Skeletal muscle satellite cell (primary cell): ENCODE measurements around the gene ZNF503.

Source experiments
- H3K27me3 ChIP-seq: 2 replicates; pipeline ENCODE4 v1.7.0; 2013; ENCODE audit warnings: low read length; ENCODE audit not compliant: control insufficient read depth, insufficient read depth
- H3K36me3 ChIP-seq: 2 replicates; pipeline ENCODE4 v1.7.0; 2013; ENCODE audit warnings: mild to moderate bottlenecking, control low read depth, low read length; ENCODE audit not compliant: insufficient read depth
- H3K4me1 ChIP-seq: 2 replicates; pipeline ENCODE4 v1.7.0; 2013; ENCODE audit warnings: low read length; ENCODE audit not compliant: control insufficient read depth, insufficient read depth
- H3K4me2 ChIP-seq: 2 replicates; pipeline ENCODE4 v1.7.0; 2013; ENCODE audit warnings: mild to moderate bottlenecking, low read length
- H3K4me3 ChIP-seq: 2 replicates; pipeline ENCODE4 v1.7.0; 2013; ENCODE audit warnings: low read length
- H3K9ac ChIP-seq: 2 replicates; pipeline ENCODE4 v1.7.0; 2013; ENCODE audit warnings: mild to moderate bottlenecking, low read depth, low read length, moderate library complexity
- H3K9me3 ChIP-seq: replicated peaks from 2 replicates; pipeline ENCODE4 v1.7.0; 2013; ENCODE audit warnings: mild to moderate bottlenecking, control low read depth, low read length

ZNF503 gene

DNA sequence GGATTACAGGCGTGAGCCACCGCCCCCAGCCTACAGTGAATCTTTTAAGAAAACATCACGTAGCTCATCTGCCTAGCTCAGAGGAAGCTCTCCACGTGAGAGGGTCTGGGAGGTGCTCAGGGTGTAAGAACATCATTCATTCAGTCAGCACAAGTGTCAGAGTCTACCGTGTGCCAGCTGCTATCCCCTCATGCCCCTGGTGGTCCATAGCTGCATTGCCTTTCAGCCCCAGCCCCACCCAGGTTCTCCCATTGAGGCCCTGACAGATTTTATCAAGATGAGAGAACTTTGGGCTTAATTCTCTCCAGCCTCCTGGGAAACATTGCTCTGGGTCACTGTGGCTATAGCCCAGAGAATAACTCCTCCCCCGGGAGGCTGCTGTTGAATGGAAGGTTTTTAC lies 45.1 kb downstream of the ZNF503 start:
- no peaks in the 10 kb centered on the region for H3K36me3 ChIP-seq
- no peaks in the 10 kb centered on the region for H3K27me3 ChIP-seq
- no peaks in the 10 kb centered on the region for H3K9me3 ChIP-seq
- H3K4me2 ChIP-seq, result no peak overlapping the region
- H3K4me3 ChIP-seq, result no peak overlapping the region
- H3K9ac ChIP-seq, result no peak overlapping the region
- H3K4me1 ChIP-seq, result peaks cover 29% of the 10 kb centered on the region

DNA sequence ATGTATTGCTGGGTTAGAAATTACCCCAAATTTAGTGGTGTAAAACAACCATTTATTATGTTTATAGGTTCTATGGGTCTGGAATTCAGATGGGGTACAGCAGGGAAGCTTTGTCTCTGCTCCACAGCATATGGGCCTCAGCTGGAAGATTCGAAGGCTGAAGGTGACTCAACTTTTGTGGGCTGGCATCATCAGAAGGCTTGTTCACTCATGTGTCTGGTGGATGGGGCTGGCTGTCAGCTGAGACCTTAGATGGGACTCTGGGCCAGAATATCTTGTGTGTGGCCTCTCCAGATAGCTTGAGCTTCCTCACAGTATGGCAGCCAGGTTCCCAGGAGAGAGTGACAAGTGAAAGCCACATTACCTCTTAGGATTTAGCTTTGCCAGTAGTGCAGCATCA lies 45.9 kb downstream of the ZNF503 start:
- no peak overlapping the region for H3K4me3 ChIP-seq
- no peaks in the 10 kb centered on the region for H3K27me3 ChIP-seq
- H3K9ac ChIP-seq, result no peak overlapping the region
- peaks cover 29% of the 10 kb centered on the region for H3K4me1 ChIP-seq
- H3K4me2 ChIP-seq, result no peak overlapping the region
- no peaks in the 10 kb centered on the region for H3K36me3 ChIP-seq
- no peaks in the 10 kb centered on the region for H3K9me3 ChIP-seq

DNA sequence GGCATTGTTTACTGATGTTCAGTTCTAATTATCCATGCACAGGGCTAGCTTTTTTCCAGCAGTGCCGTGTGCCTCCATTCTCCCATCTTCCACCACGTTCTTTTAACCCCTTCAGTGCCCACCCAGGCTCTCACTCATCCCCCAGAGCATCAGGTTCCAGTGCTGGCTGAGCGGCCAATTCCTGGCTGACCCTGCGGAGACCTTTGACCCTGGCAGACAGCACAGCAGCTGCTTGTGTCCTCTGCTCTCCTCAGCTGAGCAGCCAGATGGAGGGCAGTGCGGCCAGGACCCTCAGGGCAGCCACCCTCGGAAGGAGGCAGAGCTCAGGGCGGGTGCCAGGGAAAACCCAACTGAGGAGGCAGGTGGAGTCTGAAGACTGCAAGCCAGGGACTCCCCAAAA lies 48.4 kb downstream of the ZNF503 start:
- H3K9me3 ChIP-seq, result no peaks in the 10 kb centered on the region
- no peak overlapping the region for H3K4me2 ChIP-seq
- peaks cover 14% of the 10 kb centered on the region for H3K4me1 ChIP-seq
- no peak overlapping the region for H3K9ac ChIP-seq
- H3K4me3 ChIP-seq, result no peak overlapping the region
- no peaks in the 10 kb centered on the region for H3K27me3 ChIP-seq
- no peaks in the 10 kb centered on the region for H3K36me3 ChIP-seq

DNA sequence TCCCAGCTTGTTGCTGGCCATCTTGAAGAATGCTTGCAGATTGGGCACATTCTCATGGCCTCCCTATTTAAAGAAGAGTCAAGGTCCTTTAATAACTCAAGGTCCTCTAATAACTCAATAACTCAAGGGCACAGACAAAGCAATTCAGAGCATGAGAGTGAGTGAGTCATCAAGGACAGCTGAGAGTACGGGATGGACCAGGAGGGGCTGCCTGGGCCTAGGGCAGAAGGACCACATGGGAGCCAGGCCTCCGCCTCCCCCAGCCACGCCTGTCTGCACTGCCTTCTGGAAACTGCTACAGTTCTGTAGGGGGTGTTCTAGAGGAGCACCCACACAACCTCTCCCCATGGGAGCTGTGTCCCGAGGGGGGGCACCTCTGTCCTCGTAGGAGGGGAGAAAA lies 48.9 kb downstream of the ZNF503 start:
- Histone ChIP-seq H3K36me3 (no peaks in the 10 kb centered on the region), H3K4me2 (no peak overlapping the region), H3K9ac (no peak overlapping the region), H3K4me1 (peaks cover 12% of the 10 kb centered on the region), H3K4me3 (no peak overlapping the region), H3K9me3 (no peaks in the 10 kb centered on the region), H3K27me3 (no peaks in the 10 kb centered on the region)

DNA sequence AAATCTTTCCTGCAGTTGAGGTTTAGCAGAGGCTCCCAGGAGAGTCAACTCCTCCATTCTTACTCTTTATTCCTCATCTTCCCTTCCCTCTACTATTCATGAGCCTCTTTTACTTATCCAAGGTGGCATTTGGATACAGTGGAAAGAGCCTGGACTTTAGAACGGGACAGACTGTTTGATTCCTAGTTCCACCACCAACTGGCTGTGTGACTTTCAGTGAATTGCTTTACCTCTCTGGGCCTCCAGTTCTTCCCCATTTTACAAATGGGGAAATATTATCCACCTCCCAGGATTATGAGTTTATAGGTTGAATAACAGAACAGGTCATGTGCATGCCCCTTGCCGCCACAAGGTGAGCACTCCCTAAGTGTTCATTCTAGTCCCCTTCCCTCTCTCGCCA lies 49.9 kb downstream of the ZNF503 start:
- Histone ChIP-seq H3K4me3 (no peak overlapping the region), H3K36me3 (no peaks in the 10 kb centered on the region), H3K27me3 (no peaks in the 10 kb centered on the region), H3K4me1 (peaks cover 12% of the 10 kb centered on the region), H3K9me3 (no peaks in the 10 kb centered on the region), H3K4me2 (no peak overlapping the region), H3K9ac (no peak overlapping the region)

DNA sequence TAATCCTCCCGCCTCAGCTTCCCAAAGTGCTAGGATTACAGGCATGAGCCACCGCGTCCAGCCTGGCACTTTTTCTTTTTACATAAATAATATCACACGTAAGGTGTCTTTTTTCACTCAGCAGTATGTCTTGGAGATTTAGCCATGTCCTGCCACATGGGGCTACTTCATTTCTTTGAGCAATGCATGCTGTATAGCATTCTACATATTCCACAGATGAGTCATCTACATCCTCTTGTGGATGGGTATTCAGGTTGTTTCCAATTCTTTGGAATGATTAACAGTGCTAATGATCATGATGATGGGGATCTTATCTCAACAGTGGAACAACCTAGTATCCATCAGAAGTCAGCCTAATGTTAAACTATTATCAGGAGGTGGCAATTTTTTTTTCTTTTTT lies 50.8 kb downstream of the ZNF503 start:
- no peak overlapping the region for H3K4me3 ChIP-seq
- no peak overlapping the region for H3K4me2 ChIP-seq
- no peak overlapping the region for H3K9ac ChIP-seq
- H3K27me3 ChIP-seq, result peaks cover 4% of the 10 kb centered on the region
- H3K4me1 ChIP-seq, result peaks cover 12% of the 10 kb centered on the region
- no peaks in the 10 kb centered on the region for H3K9me3 ChIP-seq
- no peaks in the 10 kb centered on the region for H3K36me3 ChIP-seq
